Measurements from ENCODE around the gene KY.

DNA sequence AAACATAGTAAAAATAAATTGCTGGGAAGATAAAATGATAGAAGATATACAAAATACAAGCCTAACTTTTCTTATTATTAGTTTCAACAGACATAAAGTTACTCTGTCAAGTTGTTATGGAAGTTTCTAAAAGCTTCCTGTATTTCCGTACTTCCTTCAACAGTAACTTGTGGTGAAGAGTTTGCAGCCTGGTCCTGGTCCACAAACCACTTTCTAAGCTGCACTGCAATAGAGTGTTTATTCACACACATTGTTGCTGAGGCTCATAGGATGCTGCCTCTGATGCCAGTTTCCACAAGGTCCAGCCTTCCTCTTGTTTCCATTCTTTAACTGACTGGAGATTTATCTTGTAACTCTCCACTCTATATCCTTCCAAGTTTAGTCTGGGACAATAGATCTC, 39.4 kb upstream of the KY start:
- no peak for TF ChIP-seq SREBF2 (CRISPR knock-in tag; IDR thresholded peaks at IDR 0.05)
- TF ChIP-seq CTCF (IDR thresholded peaks at IDR 0.05 in 2 of 3, conservative IDR thresholded peaks at IDR 0.05 in 1 of 3; ENCODE audit: insufficient read depth in 2 of 3, low read depth in 1 of 3, low read length in 3 of 3): no peak
- no peak for TF ChIP-seq NRF1 (conservative IDR thresholded peaks at IDR 0.05 in 1 of 2, IDR thresholded peaks at IDR 0.05 in 1 of 2)
- no peak for TF ChIP-seq BACH1 (tag; IDR thresholded peaks at IDR 0.05)
- no peak for TF ChIP-seq RUNX1 (IDR thresholded peaks at IDR 0.05; ENCODE audit: low read depth)
- TF ChIP-seq CHD2 (IDR thresholded peaks at IDR 0.05; ENCODE audit: low read depth, low read length): no peak
- no peak for TF ChIP-seq RAD21 (CRISPR knock-in tag; conservative IDR thresholded peaks at IDR 0.05 in 1 of 2, IDR thresholded peaks at IDR 0.05 in 1 of 2)
- no peak for TF ChIP-seq KLF13 (tag; IDR thresholded peaks at IDR 0.05; ENCODE audit: borderline replicate concordance, low read depth)
- TF ChIP-seq ZNF639 (CRISPR knock-in tag; conservative IDR thresholded peaks at IDR 0.05 in 1 of 2, IDR thresholded peaks at IDR 0.05 in 1 of 2): no peak

Data from K562 (cell line).